PC-9 (cell line): ENCODE results near the gene FLOT1. TPM values are rescaled to one million over a fixed set of nuclear protein-coding genes. Genes with fewer than 3 reads are reported as not detected.

Experiments
- BruUV-seq: library from RNA; stranded (reverse); fragments of 400-500 nt; replicated peaks from 2 replicates; lab custom pipeline; 2021; lab: Mats Ljungman, UMichigan
- CTCF ChIA-PET: fragments of 300-600 bp; sonication (Branson Sonifier 250); formaldehyde crosslinking; loops from one replicate; lab custom pipeline; 2022; ENCODE audit warnings: antibody characterized with exemption; lab: Charles Lee
- POLR2A ChIA-PET: fragments of 300-600 bp; sonication (Branson Sonifier 250); formaldehyde crosslinking; loops from one replicate; lab custom pipeline; 2022; ENCODE audit warnings: antibody characterized with exemption; ENCODE audit not compliant: unreplicated experiment; lab: Charles Lee
- DNase-seq, 2 experiments: peaks; one replicate each; pipeline versions ENCODE4 v3.0.0 to v3.0.0-alpha.2; 2015 to 2022; ENCODE audit warnings: mixed read lengths in 1 of 2
- H2AFZ ChIP-seq: fragments of 200-600 bp; sonication (generic); 2 replicates; pipeline ENCODE4 v1.8.1; 2017; ENCODE audit warnings: antibody characterized with exemption
- H3F3A ChIP-seq: fragments of 200-600 bp; sonication (generic); 2 replicates; pipeline ENCODE4 v1.8.1; 2017; ENCODE audit warnings: antibody characterized with exemption, mild to moderate bottlenecking, low read depth; ENCODE audit not compliant: insufficient read depth
- H3K27ac ChIP-seq: fragments of 200-600 bp; sonication (generic); 2 replicates; pipeline ENCODE4 v1.6.1; 2016; ENCODE audit warnings: mixed run types
- H3K27me3 ChIP-seq: fragments of 200-600 bp; sonication (generic); 2 replicates; pipeline ENCODE4 v1.6.1; 2016; ENCODE audit warnings: low read depth, mixed run types; ENCODE audit not compliant: insufficient read depth
- H3K36me3 ChIP-seq: fragments of 200-600 bp; sonication (generic); 2 replicates; pipeline ENCODE4 v1.6.1; 2016; ENCODE audit warnings: low read depth, mixed run types
- H3K4me1 ChIP-seq: fragments of 200-600 bp; sonication (generic); replicated peaks from 2 replicates; pipeline ENCODE4 v1.6.1; 2016; ENCODE audit warnings: mixed run types; ENCODE audit not compliant: insufficient read depth
- H3K4me2 ChIP-seq: fragments of 200-600 bp; sonication (generic); 2 replicates; pipeline ENCODE4 v1.6.1; 2017; ENCODE audit warnings: mixed run types
- H3K4me3 ChIP-seq: fragments of 200-600 bp; sonication (generic); 2 replicates; pipeline ENCODE4 v1.6.1; 2016; ENCODE audit warnings: mixed run types
- H3K79me2 ChIP-seq: fragments of 200-600 bp; sonication (generic); 2 replicates; pipeline ENCODE4 v1.6.1; 2017; ENCODE audit warnings: low read depth, mixed run types
- H3K9me2 ChIP-seq: fragments of 200-600 bp; sonication (generic); 2 replicates; pipeline ENCODE4 v1.8.1; 2017; ENCODE audit warnings: mild to moderate bottlenecking; ENCODE audit not compliant: insufficient read depth
- H3K9me3 ChIP-seq: fragments of 200-600 bp; sonication (generic); 2 replicates; pipeline ENCODE4 v1.8.1; 2016; ENCODE audit warnings: low read depth; ENCODE audit not compliant: insufficient read depth
- H4K20me1 ChIP-seq: fragments of 200-600 bp; sonication (generic); 2 replicates; pipeline ENCODE4 v1.8.1; 2017; ENCODE audit not compliant: insufficient read depth
- CTCF ChIP-seq: fragments of 200-600 bp; sonication (generic); conservative IDR thresholded peaks from 2 replicates; pipeline ENCODE4 v1.6.1; 2017; ENCODE audit warnings: mixed run types, antibody characterized with exemption, mild to moderate bottlenecking, moderate library complexity
- EZH2 ChIP-seq: fragments of 200-600 bp; sonication (generic); IDR thresholded peaks from 2 replicates; pipeline ENCODE4 v1.8.0; 2017; ENCODE audit warnings: antibody characterized with exemption, low read depth
- intact Hi-C: fragments of 100-400 bp; cut with micrococcal nuclease; formaldehyde crosslinking; loops from one replicate; pipeline ENCODE4 v1.10.0; 2022; ENCODE audit not compliant: unreplicated experiment
- total RNA-seq: library from RNA; stranded (reverse); gene quantifications from 2 replicates; pipeline ENCODE4 v1.2.3, GENCODE V29; 2021

The FLOT1 gene
- total RNA-seq, 1 experiment from 2014 or later: 225 TPM

- H3K9me3 ChIP-seq: no peaks in the 10 kb centered on the region
- H3K4me3 ChIP-seq: no peak overlapping the region
- intact Hi-C loops: no loop called here
- peak overlapping the region; percentile 94 for H3K27ac ChIP-seq
- H2AFZ ChIP-seq: peak overlapping the region; percentile 7; the same call in 1 of the 2 replicates
- no peaks in the 10 kb centered on the region for H3K79me2 ChIP-seq
- no peaks in the 10 kb centered on the region for H3K9me2 ChIP-seq
- no TSS peak for BruUV-seq
- no peak for TF ChIP-seq CTCF
- TF ChIP-seq EZH2: no peak
- ChIA-PET CTCF (interaction anchor here (1.0 to 2.3 kb wide), 2 partner anchors 12 to 18 kb away, joined by 9 to 12 read pairs; no protein-coding TSS in a partner anchor), POLR2A (interaction anchor here (0.6 kb wide), 1 partner anchor 52 kb away, joined by 6 read pairs; no protein-coding TSS in a partner anchor)
- no peak for DNase-seq
- H3K4me1 ChIP-seq: peaks cover 54% of the 10 kb centered on the region
- H3K36me3 ChIP-seq: no peaks in the 10 kb centered on the region
- H3K27me3 ChIP-seq: no peaks in the 10 kb centered on the region
- peak overlapping the region; percentile 73 for H3K4me2 ChIP-seq
- H4K20me1 ChIP-seq: no peaks in the 10 kb centered on the region
- H3F3A ChIP-seq: peaks cover 41% of the 10 kb centered on the region
These were observed 28.1 kb upstream of the FLOT1 start for GRCh38 chr6:30770592-30770991.

- CTCF ChIA-PET: interaction anchor here (1.0 to 2.3 kb wide), 2 partner anchors 13 to 18 kb away, joined by 9 to 12 read pairs; no protein-coding TSS in a partner anchor
- peaks cover 51% of the 10 kb centered on the region for H3K4me1 ChIP-seq
- H3K4me2 ChIP-seq: peak overlapping the region; percentile 73
- POLR2A ChIA-PET: interaction anchor here (0.6 to 1.9 kb wide), 5 partner anchors 12 to 286 kb away, joined by 4 to 14 read pairs (median 6); no protein-coding TSS in a partner anchor
- no peaks in the 10 kb centered on the region for H4K20me1 ChIP-seq
- no peaks in the 10 kb centered on the region for H3K79me2 ChIP-seq
- no peaks in the 10 kb centered on the region for H3K9me3 ChIP-seq
- no peaks in the 10 kb centered on the region for H3K36me3 ChIP-seq
- TF ChIP-seq CTCF (no peak), EZH2 (no peak)
- H3K27ac ChIP-seq: peak overlapping the region; percentile 94
- H2AFZ ChIP-seq: peak overlapping the region; percentile 7; the same call in 1 of the 2 replicates
- H3F3A ChIP-seq: peaks cover 47% of the 10 kb centered on the region
- no TSS peak for BruUV-seq
- peak overlapping the region; percentile 25; the same call in 1 of the 2 replicates for H3K4me3 ChIP-seq
- H3K9me2 ChIP-seq: no peaks in the 10 kb centered on the region
- intact Hi-C loops: loop anchor here (1.0 to 2.0 kb wide), 2 partner anchors 13 to 18 kb away; no protein-coding TSS in a partner anchor
- H3K27me3 ChIP-seq: no peaks in the 10 kb centered on the region
- no peak for DNase-seq
These were observed 27.5 kb upstream of the FLOT1 start for GRCh38 chr6:30769853-30770524.

DNA sequence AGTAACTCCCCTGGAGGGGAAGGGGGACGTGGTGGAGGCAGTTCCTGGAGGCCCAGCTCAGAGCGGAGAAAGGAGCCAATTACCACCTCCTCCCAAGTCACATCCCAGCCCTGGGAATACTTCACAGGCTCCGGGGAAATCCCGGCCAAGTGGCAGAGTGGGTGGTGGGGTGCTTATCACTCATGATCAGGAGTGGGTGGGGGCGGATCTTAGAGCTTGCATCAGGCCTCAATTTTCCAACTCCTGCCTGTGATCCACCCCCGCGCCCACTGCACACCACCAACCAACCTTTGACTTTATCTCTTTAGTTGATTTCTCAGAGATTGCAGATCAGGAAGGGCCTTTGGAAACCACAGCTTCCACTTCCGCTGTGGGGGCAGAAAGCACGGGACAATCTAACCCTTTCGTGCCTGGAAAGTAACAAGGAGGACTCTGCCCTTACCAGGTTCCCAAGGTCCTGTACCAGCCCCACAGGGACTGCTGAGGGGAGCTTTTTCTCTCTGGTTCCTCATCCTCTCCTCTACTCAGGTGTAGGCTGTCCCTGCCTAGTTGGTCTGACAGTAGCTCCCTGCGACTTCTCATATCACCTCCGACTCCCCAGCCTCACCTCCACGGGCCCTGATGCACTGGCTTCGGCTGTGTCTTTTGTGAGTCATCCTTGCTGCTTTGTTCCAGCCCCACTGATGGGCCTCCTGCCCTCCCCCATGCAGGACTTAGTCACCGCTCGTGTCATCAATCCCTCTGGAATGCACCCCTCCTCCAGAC lies 26.8 kb upstream of the FLOT1 start:
- intact Hi-C loops: loop anchor here (1.0 to 2.0 kb wide), 2 partner anchors 14 to 17 kb away; no protein-coding TSS in a partner anchor
- Histone ChIP-seq H3F3A (peaks cover 50% of the 10 kb centered on the region), H4K20me1 (no peaks in the 10 kb centered on the region), H3K27ac (peak overlapping the region; percentile 94), H3K4me2 (peak overlapping the region; percentile 73), H3K79me2 (no peaks in the 10 kb centered on the region), H3K36me3 (no peaks in the 10 kb centered on the region), H3K27me3 (no peaks in the 10 kb centered on the region), H3K4me3 (peak overlapping the region; percentile 41; the same call in 1 of the 2 replicates), H3K9me3 (no peaks in the 10 kb centered on the region), H3K9me2 (no peaks in the 10 kb centered on the region), H2AFZ (no peak overlapping the region), H3K4me1 (peaks cover 56% of the 10 kb centered on the region)
- no peak for TF ChIP-seq EZH2
- TF ChIP-seq CTCF: no peak
- TSS peak; percentile 92 for BruUV-seq
- CTCF ChIA-PET: interaction anchor here (0.5 to 2.3 kb wide), 4 partner anchors 17 to 273 kb away, joined by 3 to 12 read pairs (median 4); no protein-coding TSS in a partner anchor
- peak; percentile 92 for DNase-seq
- POLR2A ChIA-PET: interaction anchor here (0.6 to 1.9 kb wide), 6 partner anchors 12 to 164 kb away, joined by 3 to 14 read pairs (median 4); no protein-coding TSS in a partner anchor
